GM12865 (cell line): ENCODE data around the gene ZNF84.

Source experiments
- DNase-seq: peaks from one replicate; pipeline ENCODE4 v3.0.0; 2010; ENCODE audit warnings: low read depth
- H3K4me3 ChIP-seq: 2 replicates; pipeline ENCODE4 v1.5.1; 2011; ENCODE audit warnings: mild to moderate bottlenecking, low read depth, low read length, control low read depth
- CTCF ChIP-seq: IDR thresholded peaks from 2 replicates; pipeline ENCODE4 v1.5.1; 2011; ENCODE audit warnings: low read length, control low read depth, low read depth, inconsistent platforms; ENCODE audit not compliant: insufficient read depth; ENCODE audit errors: missing control alignments

The ZNF84 gene

GRCh38 chr12:133037207-133038005, at the start of gene ZNF84:
TSS of gene ZNF84 (plus strand) at chr12:133037509. CDS start at chr12:133041468, 3,959 bp downstream.
- peak within 1 kb of the TSS; percentile 91 for H3K4me3 ChIP-seq
- peak; percentile 99 for DNase-seq
- no peak for TF ChIP-seq CTCF

DNA sequence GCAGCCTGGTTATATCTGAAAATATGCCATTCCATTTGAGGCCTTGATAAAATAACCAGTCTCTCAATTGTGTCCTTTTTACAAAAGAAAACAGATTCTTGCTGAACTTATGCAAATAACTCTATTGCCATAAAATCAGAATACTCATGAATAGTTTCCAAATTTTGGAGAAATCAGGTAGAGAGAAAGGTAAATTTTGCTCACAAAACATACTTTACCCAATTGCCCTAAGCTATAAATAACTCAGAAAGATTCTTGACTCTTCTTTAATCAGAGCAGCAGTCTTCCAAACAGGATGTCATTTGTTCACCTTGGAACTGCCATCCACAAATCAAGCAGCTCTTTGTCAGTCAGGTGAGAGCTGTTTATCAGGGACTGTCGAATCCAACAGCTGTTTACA, 38.6 kb upstream of the ZNF84 start:
- DNase-seq: no peak
- no peak for TF ChIP-seq CTCF
- H3K4me3 ChIP-seq: no peak overlapping the region

GRCh38 chr12:133010657-133011297, 26.5 kb upstream of the ZNF84 start:
- no peak for TF ChIP-seq CTCF
- H3K4me3 ChIP-seq: no peak overlapping the region
- DNase-seq: no peak

DNA sequence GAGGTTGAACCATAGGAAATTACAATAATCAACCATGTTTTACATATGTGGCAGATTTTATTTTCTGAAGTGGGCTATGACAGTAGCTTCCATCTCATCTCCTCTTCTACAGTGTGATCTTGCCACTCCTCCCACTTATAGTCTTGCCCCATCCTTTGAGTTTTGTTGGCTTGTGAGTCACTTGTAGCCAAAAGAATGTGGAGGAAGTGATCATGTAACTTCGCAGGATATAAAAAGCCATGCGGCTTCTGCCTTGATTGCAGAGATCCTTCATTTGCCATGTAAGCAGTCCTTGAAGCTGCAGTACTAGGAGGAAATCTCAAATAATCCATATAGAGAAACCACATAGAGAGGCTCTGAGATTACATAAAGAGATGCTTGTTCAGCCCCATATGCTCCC, 13.7 kb upstream of the ZNF84 start:
- no peak overlapping the region for H3K4me3 ChIP-seq
- DNase-seq: no peak
- no peak for TF ChIP-seq CTCF

- TF ChIP-seq CTCF: no peak
- DNase-seq: no peak
- H3K4me3 ChIP-seq: no peak overlapping the region
Measured at GRCh38 chr12:133026996-133027395, 10.3 kb upstream of the ZNF84 start.

DNA sequence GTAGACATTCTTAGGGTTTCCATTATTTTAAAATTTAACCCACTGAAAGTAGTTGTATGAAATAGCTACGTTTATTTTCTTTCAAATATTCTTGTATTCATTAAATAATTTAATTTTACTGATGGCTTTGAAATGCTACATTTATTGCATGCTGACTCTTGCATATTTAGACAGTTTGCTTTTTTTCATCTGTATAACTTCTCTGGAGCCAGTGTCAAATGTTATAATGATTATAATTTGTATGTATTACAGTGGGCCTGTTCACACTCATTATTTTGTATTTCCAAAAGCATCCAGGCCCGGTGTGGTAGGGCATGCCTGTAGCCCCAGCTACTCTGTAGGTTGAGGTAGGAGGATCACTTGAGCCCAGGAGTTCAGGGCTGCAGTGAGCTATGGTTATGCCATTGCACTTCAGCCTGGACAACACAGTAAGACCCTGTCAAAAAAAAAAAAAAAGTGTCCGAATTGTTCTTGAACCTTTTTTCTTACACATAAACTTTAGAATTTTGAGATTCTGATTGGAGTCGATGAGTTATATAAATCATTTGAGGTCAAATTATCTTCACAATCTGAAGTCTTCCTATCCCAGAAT, 905 bp downstream of the ZNF84 start:
- DNase-seq: peak; percentile 2
- H3K4me3 ChIP-seq: peak overlapping the region; percentile 91
- TF ChIP-seq CTCF: no peak
